ENCODE results near the gene CFAP157.
"Not testable (repeated sequence)": the region's sequence is repeated elsewhere in the genome, so short reads cannot be mapped to it uniquely, and the experiment has no call there.

Gene CFAP157

DNA sequence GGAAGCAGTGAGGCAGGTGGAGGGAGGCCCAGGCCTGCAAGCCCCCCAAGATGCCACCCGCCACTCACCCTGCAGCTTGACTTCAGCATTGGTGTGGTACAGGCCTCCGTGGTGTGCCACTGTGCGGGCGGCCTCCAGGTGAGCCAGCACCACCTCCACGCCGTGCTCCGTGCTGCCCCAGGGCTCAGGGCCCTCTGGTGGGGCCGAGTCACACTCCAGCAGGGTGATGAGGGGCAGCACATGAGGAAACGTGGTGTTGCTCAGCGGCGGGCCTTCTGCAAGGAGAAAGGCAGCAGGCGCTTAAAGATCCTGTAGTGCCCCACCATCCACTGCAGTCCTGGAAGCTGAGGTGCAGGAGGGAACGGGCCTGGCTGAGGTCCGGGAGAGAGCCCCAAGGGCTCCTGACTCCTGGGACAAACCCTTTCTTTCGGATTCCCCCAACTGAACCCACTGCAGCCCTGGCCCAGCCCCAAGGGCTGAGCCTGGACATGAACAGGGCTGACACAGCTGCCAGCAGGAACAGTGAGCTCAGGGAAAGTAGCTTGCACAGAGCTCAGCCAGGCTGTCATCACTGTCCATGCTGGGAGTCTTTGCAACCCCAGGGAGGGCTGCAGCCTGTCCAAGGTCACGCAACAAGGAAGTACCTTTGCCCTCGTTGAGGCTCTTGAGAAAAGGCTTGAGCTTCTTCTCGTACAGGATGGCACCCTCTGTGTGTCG is 33.0 kb downstream of the CFAP157 start:
- no peak for FAIRE-seq

- FAIRE-seq, result no peak
Observed at GRCh38 chr9:127741831-127742434, 35.1 kb downstream of the CFAP157 start.

- no peak for FAIRE-seq
Observed at GRCh38 chr9:127742435-127743088, 35.8 kb downstream of the CFAP157 start.

- FAIRE-seq, result no peak
Observed at GRCh38 chr9:127744398-127745110, 37.8 kb downstream of the CFAP157 start.

- FAIRE-seq, result no peak
Observed at GRCh38 chr9:127746959-127747569, 40.3 kb downstream of the CFAP157 start.

- no peak for FAIRE-seq
Observed at GRCh38 chr9:127749090-127749787, 42.5 kb downstream of the CFAP157 start.

DNA sequence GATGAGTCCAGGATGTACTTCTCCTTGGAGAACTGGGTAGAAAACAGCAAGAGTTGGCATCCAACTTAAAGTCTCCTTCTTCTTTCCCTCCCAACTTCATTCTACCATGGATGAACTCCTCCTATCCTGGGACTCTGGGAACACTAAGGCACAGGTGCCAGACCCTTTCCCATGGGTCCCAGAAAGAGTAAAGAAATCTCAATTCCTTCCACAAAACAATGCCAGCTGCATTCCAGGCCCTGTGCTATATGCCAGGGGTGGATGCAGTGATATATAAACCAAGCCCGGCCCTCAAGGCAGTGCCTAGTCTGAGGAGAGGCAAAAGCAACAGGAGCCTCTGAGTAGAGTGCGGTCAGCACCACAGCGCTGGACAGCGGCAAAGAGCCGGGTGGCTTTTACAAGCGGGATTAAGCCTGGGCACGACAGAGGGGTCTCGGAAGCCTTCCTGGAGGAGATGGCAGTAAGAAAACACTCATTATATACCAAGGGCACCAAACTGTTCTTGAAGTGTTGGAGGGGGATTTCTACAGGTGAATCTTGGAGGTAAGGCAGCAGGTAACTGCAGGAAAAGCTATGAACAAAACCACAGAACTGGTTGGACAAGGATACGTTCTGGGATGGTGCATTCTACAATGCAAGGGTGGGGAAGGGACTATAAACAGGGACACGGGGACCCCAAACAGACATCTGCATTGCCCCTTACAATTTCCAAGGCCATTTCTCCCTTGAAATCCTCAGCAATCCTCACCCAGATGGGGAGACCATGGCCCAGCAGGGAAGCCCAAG is 44.7 kb downstream of the CFAP157 start:
- FAIRE-seq, result no peak

GRCh38 chr9:127753148-127753547 is 46.4 kb downstream of the CFAP157 start:
- no peak for FAIRE-seq

DNA sequence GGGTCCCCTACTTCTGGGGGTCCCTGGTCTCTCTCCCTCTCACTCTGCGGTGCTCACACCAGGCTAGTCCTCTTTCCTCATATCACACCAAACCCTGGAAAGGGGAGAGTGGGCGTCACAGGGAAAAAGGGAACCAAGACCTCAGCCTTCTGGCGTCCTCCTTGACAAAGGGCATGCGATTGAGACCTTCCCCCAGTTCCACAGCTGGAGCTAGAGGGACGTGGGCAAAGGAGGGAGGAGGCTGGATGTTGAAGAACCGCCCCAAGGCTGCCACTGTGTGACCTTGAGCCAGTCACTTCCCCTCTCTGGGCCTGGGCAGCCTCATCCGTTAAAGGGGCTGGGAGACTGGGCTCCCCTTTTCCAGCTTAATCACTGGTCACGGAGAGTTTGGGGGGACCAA is 46.8 kb downstream of the CFAP157 start:
- FAIRE-seq, result no peak

GRCh38 chr9:127754099-127755060 is 47.6 kb downstream of the CFAP157 start:
- no peak for FAIRE-seq

DNA sequence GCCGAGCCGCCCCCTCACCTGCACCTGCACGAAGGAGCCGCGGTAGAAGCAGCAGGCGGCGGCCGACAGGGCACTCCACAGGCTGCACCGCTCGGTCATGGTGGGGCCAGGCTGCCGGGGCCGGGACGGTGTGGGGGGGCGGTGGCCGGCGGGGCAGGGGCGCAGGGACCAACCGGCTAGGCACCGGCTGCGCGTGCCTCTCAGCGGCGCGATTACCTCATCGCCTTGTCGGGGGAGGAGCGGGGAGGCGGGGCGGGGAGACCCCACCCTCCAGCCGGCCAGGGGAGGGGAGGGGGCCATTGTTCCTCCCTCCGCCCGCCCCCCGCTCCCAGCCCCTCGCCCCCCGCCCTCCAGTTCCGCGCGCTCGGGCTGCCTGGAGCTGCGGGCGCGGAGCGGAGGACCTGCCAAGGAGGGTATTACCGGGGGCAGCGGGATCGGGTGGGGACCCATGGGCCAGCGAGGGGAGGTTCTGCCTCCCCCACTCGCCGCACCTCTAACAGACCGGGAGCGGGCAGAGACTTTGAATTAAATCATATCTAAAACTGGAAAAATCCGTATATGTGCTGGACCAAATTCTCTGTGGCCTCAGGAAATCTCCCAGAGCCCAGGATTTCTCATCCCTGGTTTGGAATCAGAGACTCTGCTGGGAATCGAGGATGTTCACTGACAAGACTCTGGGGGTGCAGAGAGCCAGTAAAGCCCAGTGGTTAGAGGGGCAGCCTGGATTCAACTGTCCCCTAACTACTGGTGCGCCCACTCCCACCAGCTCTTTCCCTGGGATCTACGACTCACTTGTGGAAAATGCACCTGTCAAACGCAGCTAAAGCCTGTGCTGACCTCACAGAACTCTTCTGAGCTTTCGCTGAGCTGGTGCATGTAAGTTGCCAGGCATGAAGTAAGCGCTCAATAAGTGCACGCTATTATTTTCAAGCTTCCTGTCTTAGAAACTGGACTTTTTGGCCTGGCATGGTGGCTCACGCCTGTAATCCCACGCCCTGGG is 48.6 kb downstream of the CFAP157 start:
- no peak for FAIRE-seq

DNA sequence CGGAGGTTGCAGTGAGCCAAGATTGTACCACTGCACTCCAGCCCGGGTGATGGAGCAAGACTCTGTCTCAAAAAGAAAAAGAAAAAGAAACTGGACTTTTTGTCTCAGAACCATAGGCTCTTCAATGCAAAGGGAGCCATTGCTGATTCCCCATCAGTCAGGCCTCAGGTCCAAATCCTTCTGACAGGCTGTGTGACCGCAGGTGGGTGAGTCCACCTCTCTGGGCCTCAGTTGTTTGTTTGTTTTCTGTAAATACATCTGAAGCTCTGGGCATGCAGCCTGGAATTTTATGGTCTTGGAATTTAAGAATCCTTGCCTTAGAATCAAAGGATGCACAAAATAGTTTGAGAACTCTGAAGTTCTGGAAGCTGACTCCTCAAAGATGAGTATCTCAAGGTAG is 49.4 kb downstream of the CFAP157 start:
- no peak for FAIRE-seq

- not testable (repeated sequence) for FAIRE-seq
Observed at GRCh38 chr9:127756776-127757175, 50.0 kb downstream of the CFAP157 start.

DNA sequence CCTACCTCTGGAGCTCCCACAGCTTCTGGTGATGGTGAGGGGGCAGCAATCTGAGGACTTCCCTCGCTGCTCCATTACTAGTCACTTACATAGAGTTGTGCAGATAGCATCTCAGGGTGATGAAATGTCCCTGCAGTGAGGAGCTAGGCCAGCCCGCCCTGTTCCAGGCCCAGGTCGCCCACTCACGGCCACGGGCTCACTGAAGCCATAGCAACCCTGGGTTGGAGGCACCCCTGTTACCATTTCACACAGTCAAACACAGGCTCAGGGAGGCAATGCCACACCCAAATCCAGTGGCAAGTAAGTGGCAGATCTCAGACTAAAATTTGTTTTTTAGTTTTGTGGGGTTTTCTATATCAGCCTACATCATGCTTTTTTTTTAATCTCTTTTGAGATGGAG is 52.1 kb downstream of the CFAP157 start:
- FAIRE-seq, result no peak

- no peak for FAIRE-seq
Observed at GRCh38 chr9:127761061-127761460, 54.3 kb downstream of the CFAP157 start.

DNA sequence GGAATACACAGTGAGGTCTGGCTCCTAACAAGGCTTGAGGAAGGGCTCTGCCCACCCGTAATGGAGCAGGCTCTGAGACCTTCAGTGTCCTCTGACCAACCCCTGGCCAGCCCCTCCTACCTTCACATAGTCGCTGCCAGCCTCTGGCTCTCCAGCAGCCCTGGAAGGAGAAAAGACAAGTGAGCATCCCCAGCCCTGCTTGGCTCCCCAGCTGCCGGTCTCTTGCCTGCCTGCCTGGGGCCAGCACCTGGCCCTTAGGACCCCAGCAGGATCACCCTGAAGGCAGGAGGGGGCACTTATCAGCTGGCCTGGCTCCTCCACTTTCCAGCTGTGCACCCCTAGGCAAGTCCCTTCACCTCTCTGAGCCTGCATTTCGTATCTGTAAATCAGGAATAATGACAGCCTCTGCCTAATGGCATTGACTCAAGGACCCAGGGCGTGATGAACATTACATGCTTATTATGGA is 54.7 kb downstream of the CFAP157 start:
- no peak for FAIRE-seq

GRCh38 chr9:127762111-127762676 is 55.4 kb downstream of the CFAP157 start:
- no peak for FAIRE-seq

- FAIRE-seq, result no peak
Observed at GRCh38 chr9:127763918-127764384, 57.2 kb downstream of the CFAP157 start.

Data from endometrium (tissue), 2 donors.